PC-3 (cell line): ENCODE data around the gene GPBP1L1. TPM values are rescaled to one million over a fixed set of nuclear protein-coding genes. Genes with fewer than 3 reads are reported as not detected.
"Not testable (repeated sequence)": the region's sequence is repeated elsewhere in the genome, so short reads cannot be mapped to it uniquely, and the experiment has no call there.

Experiments
- ATAC-seq: fragments of 200-7000 bp; cut with Tn5 transposase; 2 replicates; pipeline ENCODE4 v1.9.1; 2020; ENCODE audit warnings: mild to moderate bottlenecking, moderate library complexity
- BruUV-seq: library from RNA; stranded (reverse); fragments of 400-500 nt; replicated peaks from 2 replicates; lab custom pipeline; 2021; lab: Mats Ljungman, UMichigan
- CTCF ChIA-PET: fragments of 300-600 bp; sonication (Branson Sonifier 250); formaldehyde crosslinking; loops from one replicate; lab custom pipeline; 2022; ENCODE audit warnings: antibody characterized with exemption; lab: Charles Lee
- POLR2A ChIA-PET: fragments of 300-600 bp; sonication (Branson Sonifier 250); formaldehyde crosslinking; loops from one replicate; lab custom pipeline; 2022; ENCODE audit warnings: antibody characterized with exemption; ENCODE audit not compliant: unreplicated experiment; lab: Charles Lee
- DNase-seq: peaks from one replicate; pipeline ENCODE4 v3.0.0-alpha.2; 2015
- H2AFZ ChIP-seq: fragments of 300-600 bp; sonication (generic); 2 replicates; pipeline ENCODE4 v1.6.0; 2016; ENCODE audit warnings: antibody characterized with exemption, low read length
- H3F3A ChIP-seq: fragments of 300-600 bp; sonication (generic); one replicate; pipeline ENCODE4 v1.6.0; 2017; ENCODE audit warnings: antibody characterized with exemption, low read length, control low read depth, mild to moderate bottlenecking; ENCODE audit not compliant: unreplicated experiment
- H3K27ac ChIP-seq: fragments of 300-600 bp; sonication (generic); 2 replicates; pipeline ENCODE4 v1.5.1; 2016; ENCODE audit warnings: mild to moderate bottlenecking, low read length
- H3K27me3 ChIP-seq: fragments of 300-600 bp; sonication (generic); 2 replicates; pipeline ENCODE4 v1.6.1; 2016; ENCODE audit warnings: low read length, mixed read lengths
- H3K36me3 ChIP-seq: fragments of 300-600 bp; sonication (generic); 2 replicates; pipeline ENCODE4 v1.6.1; 2016; ENCODE audit warnings: low read depth, mixed run types, low read length, mixed read lengths
- H3K4me1 ChIP-seq: fragments of 300-600 bp; sonication (generic); 2 replicates; pipeline ENCODE4 v1.5.1; 2016; ENCODE audit warnings: low read length; ENCODE audit not compliant: insufficient read depth
- H3K4me2 ChIP-seq: fragments of 300-600 bp; sonication (generic); 2 replicates; pipeline ENCODE4 v1.6.0; 2016; ENCODE audit warnings: low read length
- H3K4me3 ChIP-seq: fragments of 300-600 bp; sonication (generic); 2 replicates; pipeline ENCODE4 v1.5.1; 2016; ENCODE audit warnings: mild to moderate bottlenecking, low read length, mixed read lengths
- H3K79me2 ChIP-seq: fragments of 300-600 bp; sonication (generic); 2 replicates; pipeline ENCODE4 v1.6.1; 2017; ENCODE audit warnings: low read length, mixed read lengths
- H3K9ac ChIP-seq: fragments of 300-600 bp; sonication (generic); 2 replicates; pipeline ENCODE4 v1.6.0; 2016; ENCODE audit warnings: mild to moderate bottlenecking, low read length
- H3K9me2 ChIP-seq: fragments of 300-600 bp; sonication (generic); replicated peaks from 2 replicates; pipeline ENCODE4 v1.6.1; 2016; ENCODE audit warnings: mixed run types, low read length, mixed read lengths
- H3K9me3 ChIP-seq: fragments of 300-600 bp; sonication (generic); 2 replicates; pipeline ENCODE4 v1.6.1; 2016; ENCODE audit warnings: low read length, mixed read lengths
- H4K20me1 ChIP-seq: fragments of 300-600 bp; sonication (generic); 2 replicates; pipeline ENCODE4 v1.6.1; 2016; ENCODE audit warnings: low read length, mixed read lengths
- CTCF ChIP-seq: fragments of 300-600 bp; sonication (generic); conservative IDR thresholded peaks from 2 replicates; pipeline ENCODE4 v1.5.1; 2017; ENCODE audit warnings: antibody characterized with exemption, low read depth, mild to moderate bottlenecking, low read length
- EZH2 ChIP-seq: fragments of 300-600 bp; sonication (generic); IDR thresholded peaks from one replicate; pipeline ENCODE4 v1.6.1; 2017; ENCODE audit warnings: antibody characterized with exemption, mild to moderate bottlenecking, low read length; ENCODE audit not compliant: unreplicated experiment
- EZH2phosphoT487 ChIP-seq: fragments of 300-600 bp; sonication (generic); IDR thresholded peaks from 2 replicates; pipeline ENCODE4 v1.6.1; 2018; ENCODE audit warnings: mild to moderate bottlenecking, antibody characterized with exemption, low read length, borderline replicate concordance
- intact Hi-C: fragments of 100-400 bp; cut with micrococcal nuclease; formaldehyde crosslinking; loops from 2 replicates; pipeline ENCODE4 v1.9.0; 2023
- total RNA-seq: library from RNA; depleted of rRNA; stranded (reverse); fragments of >200 nt; gene quantifications from 2 replicates; pipeline ENCODE4 v1.2.3, GENCODE V29; 2014

GPBP1L1 gene
- total RNA-seq, 1 experiment from 2014 or later, result 63.0 TPM

GRCh38 chr1:45694823-45695222 lies 8.5 kb upstream of the GPBP1L1 start:
- Histone ChIP-seq H3K9me2 (no peaks in the 10 kb centered on the region), H3K4me3 (no peak overlapping the region), H3K79me2 (peaks cover 18% of the 10 kb centered on the region), H3K4me1 (peaks cover 5% of the 10 kb centered on the region), H3K27ac (no peak overlapping the region), H4K20me1 (no peaks in the 10 kb centered on the region), H3K4me2 (no peak overlapping the region), H3K36me3 (peaks cover 44% of the 10 kb centered on the region), H3K9ac (no peak overlapping the region), H2AFZ (no peak overlapping the region), H3K9me3 (no peaks in the 10 kb centered on the region), H3F3A (no peaks in the 10 kb centered on the region), H3K27me3 (no peaks in the 10 kb centered on the region)
- ChIA-PET POLR2A (no interaction called here), CTCF (no interaction called here)
- no TSS peak for BruUV-seq
- TF ChIP-seq EZH2phosphoT487, result no peak
- no peak for TF ChIP-seq CTCF
- TF ChIP-seq EZH2, result no peak
- no peak for ATAC-seq
- intact Hi-C loops, result no loop called here
- no peak for DNase-seq

GRCh38 chr1:45693811-45694210 lies 7.5 kb upstream of the GPBP1L1 start:
- intact Hi-C loops, H3K4me2 ChIP-seq, H4K20me1 ChIP-seq, H3K4me1 ChIP-seq, H2AFZ ChIP-seq, H3K9me2 ChIP-seq, H3K9me3 ChIP-seq, ATAC-seq, H3K27ac ChIP-seq, H3K4me3 ChIP-seq, H3K9ac ChIP-seq, DNase-seq, BruUV-seq, H3F3A ChIP-seq, POLR2A ChIA-PET, H3K27me3 ChIP-seq, CTCF ChIA-PET: not testable (repeated sequence)
- H3K79me2 ChIP-seq, result peaks cover 28% of the 10 kb centered on the region
- H3K36me3 ChIP-seq, result peaks cover 44% of the 10 kb centered on the region

- H3K4me1 ChIP-seq, result peaks cover 18% of the 10 kb centered on the region
- peaks cover 69% of the 10 kb centered on the region for H3K79me2 ChIP-seq
- H3K4me2 ChIP-seq, result peak within 1 kb of the TSS; percentile 99
- no peaks in the 10 kb centered on the region for H3K9me2 ChIP-seq
- H2AFZ ChIP-seq, result peak within 1 kb of the TSS; percentile 88
- H3F3A ChIP-seq, result no peaks in the 10 kb centered on the region
- intact Hi-C loops, result loop anchor here (1.0 to 5.0 kb wide), 5 partner anchors 46 to 194 kb away; partner anchors contain the start of genes IPP and NASP
- peaks cover 18% of the 10 kb centered on the region for H3K36me3 ChIP-seq
- POLR2A ChIA-PET, result interaction anchor here (0.6 kb wide), 1 partner anchor 467 kb away, joined by 3 read pairs; no protein-coding TSS in a partner anchor
- H3K9me3 ChIP-seq, result no peaks in the 10 kb centered on the region
- peak within 1 kb of the TSS; percentile 99 for H3K4me3 ChIP-seq
- ATAC-seq (peak; percentile 11), DNase-seq (peak; percentile 84)
- CTCF ChIA-PET, result interaction anchor here (0.6 kb wide), 1 partner anchor 93 kb away, joined by 4 read pairs; no protein-coding TSS in a partner anchor
- H4K20me1 ChIP-seq, result peaks cover 14% of the 10 kb centered on the region
- H3K27me3 ChIP-seq, result no peaks in the 10 kb centered on the region
- BruUV-seq, result no TSS peak
- H3K9ac ChIP-seq, result peak within 1 kb of the TSS; percentile 99
- H3K27ac ChIP-seq, result peak within 1 kb of the TSS; percentile 98
- TF ChIP-seq EZH2, result no peak
- no peak for TF ChIP-seq CTCF
- no peak for TF ChIP-seq EZH2phosphoT487
Observed at GRCh38 chr1:45687754-45688740, 1.7 kb upstream of the GPBP1L1 start, which contains the start of gene TMEM69. TSS of gene TMEM69 (plus strand) at chr1:45688181. CDS start at chr1:45691069, 2,888 bp downstream.
